Measurements from ENCODE around the gene NFE2L3.

DNA sequence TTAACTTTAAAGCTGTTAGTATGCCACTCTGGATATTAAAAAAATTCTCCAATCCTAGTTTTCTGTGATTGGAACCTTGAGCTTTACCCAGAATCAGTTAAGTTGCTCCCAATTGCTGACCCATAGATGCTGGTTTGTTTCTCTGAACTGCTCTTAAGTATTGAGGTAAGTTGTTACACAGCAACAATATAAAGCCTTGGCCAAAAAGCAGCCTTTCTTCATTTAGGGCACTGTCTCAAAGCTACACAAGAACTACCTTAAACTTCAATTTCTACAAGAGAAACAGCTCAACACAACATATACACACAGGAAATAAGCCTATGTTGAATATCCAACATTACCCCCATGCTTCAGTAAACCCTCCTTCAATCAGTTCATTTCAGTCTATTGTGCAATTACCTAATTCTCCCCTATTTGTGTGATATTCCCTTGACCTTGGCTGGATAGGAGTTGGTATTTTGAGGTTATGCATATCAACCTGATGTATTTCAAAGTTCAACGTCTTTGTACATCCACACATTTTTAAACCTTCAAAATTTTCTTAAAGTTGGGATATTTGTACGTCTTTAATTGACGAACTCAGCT, 37.1 kb downstream of the NFE2L3 start:
- TF ChIP-seq, protein P1, sequence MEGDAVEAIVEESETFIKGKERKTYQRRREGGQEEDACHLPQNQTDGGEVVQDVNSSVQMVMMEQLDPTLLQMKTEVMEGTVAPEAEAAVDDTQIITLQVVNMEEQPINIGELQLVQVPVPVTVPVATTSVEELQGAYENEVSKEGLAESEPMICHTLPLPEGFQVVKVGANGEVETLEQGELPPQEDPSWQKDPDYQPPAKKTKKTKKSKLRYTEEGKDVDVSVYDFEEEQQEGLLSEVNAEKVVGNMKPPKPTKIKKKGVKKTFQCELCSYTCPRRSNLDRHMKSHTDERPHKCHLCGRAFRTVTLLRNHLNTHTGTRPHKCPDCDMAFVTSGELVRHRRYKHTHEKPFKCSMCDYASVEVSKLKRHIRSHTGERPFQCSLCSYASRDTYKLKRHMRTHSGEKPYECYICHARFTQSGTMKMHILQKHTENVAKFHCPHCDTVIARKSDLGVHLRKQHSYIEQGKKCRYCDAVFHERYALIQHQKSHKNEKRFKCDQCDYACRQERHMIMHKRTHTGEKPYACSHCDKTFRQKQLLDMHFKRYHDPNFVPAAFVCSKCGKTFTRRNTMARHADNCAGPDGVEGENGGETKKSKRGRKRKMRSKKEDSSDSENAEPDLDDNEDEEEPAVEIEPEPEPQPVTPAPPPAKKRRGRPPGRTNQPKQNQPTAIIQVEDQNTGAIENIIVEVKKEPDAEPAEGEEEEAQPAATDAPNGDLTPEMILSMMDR (IDR thresholded peaks at IDR 0.05; ENCODE audit: low read length), result no peak
- TF ChIP-seq EZH2 (IDR thresholded peaks at IDR 0.05; ENCODE audit: borderline replicate concordance, low read length), result no peak
